GM12875 (cell line): ENCODE measurements around the gene ADGRB3.

Source experiments
- H3K4me3 ChIP-seq: one replicate; pipeline ENCODE4 v1.5.1; 2011; ENCODE audit warnings: low read depth, low read length, control low read depth
- CTCF ChIP-seq: IDR thresholded peaks from 2 replicates; pipeline ENCODE4 v1.5.1; 2011; ENCODE audit warnings: low read depth, mild to moderate bottlenecking, control low read depth, inconsistent platforms, low read length, moderate library complexity, borderline replicate concordance; ENCODE audit not compliant: insufficient read depth

The ADGRB3 gene

GRCh38 chr6:69232911-69233448 is 597.9 kb downstream of the ADGRB3 start:
- no peak for TF ChIP-seq CTCF
- H3K4me3 ChIP-seq = no peak overlapping the region

GRCh38 chr6:69238067-69238466 is 603.0 kb downstream of the ADGRB3 start:
- no peak for TF ChIP-seq CTCF
- H3K4me3 ChIP-seq = no peak overlapping the region

GRCh38 chr6:69246983-69247382 is 611.9 kb downstream of the ADGRB3 start:
- H3K4me3 ChIP-seq = no peak overlapping the region
- TF ChIP-seq CTCF = no peak

- H3K4me3 ChIP-seq = no peak overlapping the region
- TF ChIP-seq CTCF = no peak
Measured at GRCh38 chr6:69261010-69261409, 625.9 kb downstream of the ADGRB3 start.

- no peak for TF ChIP-seq CTCF
- no peak overlapping the region for H3K4me3 ChIP-seq
Measured at GRCh38 chr6:69263297-69263696, 628.2 kb downstream of the ADGRB3 start.

GRCh38 chr6:69265090-69265489 is 630.0 kb downstream of the ADGRB3 start:
- no peak overlapping the region for H3K4me3 ChIP-seq
- no peak for TF ChIP-seq CTCF

- TF ChIP-seq CTCF = no peak
- H3K4me3 ChIP-seq = no peak overlapping the region
Measured at GRCh38 chr6:69265706-69266105, 630.6 kb downstream of the ADGRB3 start.
